ENCODE measurements around the gene BTBD19. TPM values are rescaled to one million over a fixed set of nuclear protein-coding genes. Genes with fewer than 3 reads are reported as not detected.

The BTBD19 gene
- total and polyA plus RNA-seq, 9 of the 15 experiments (the other 6 are each of a cell fraction or from before 2014, with no cell fraction given), result 0.22 to 2.0 (median 0.95) TPM

GRCh38 chr1:44819196-44819607 lies 10.9 kb downstream of the BTBD19 start:
- no peaks in the 10 kb centered on the region for H3K79me2 ChIP-seq (ENCODE audit: control insufficient read depth, insufficient read depth, low read length)
- 2% methylated on average over 13 of the region's 13 CpGs for whole genome bisulfite sequencing (ENCODE audit: insufficient coverage, low coverage, missing lambda C conversion rate)
- no peaks in the 10 kb centered on the region for H3K9me1 ChIP-seq (ENCODE audit: control insufficient read depth, insufficient read depth, low read length)
- intact Hi-C loops (cut with micrococcal nuclease), result loop anchor here (1.0 to 5.0 kb wide), 5 partner anchors 12 to 98 kb away; partner anchors contain the start of genes DYNLT4, PLK3 and RPS8
- in situ Hi-C loops (cut with MboI), result no loop called here
- H3K9me3 ChIP-seq (replicated peaks; ENCODE audit: control insufficient read depth, insufficient read depth, low read depth, low read length), result no peaks in the 10 kb centered on the region; the same call in 1 of the 2 replicates
- H3K4me1 ChIP-seq (replicated peaks in 1 of 2; ENCODE audit: control insufficient read depth in 2 of 2, insufficient read depth in 2 of 2, low read length in 2 of 2), result peaks cover 13 to 28% of the 10 kb centered on the region in 2 experiments
- no TSS peak for BruUV-seq (replicated peaks)
- peak in 2 of 4 experiments; percentile 45 to 52 for DNase-seq (ENCODE audit: extremely low read depth in 1 of 4, low spot score in 3 of 4)
- peak overlapping the region; percentile 24 for H3K4me3 ChIP-seq
- H2AFZ ChIP-seq (ENCODE audit: low read depth, low read length), result peak overlapping the region; percentile 70
- H3K27me3 ChIP-seq (ENCODE audit: control insufficient read depth in 2 of 2, insufficient read depth in 2 of 2, low read length in 2 of 2), result no peaks in the 10 kb centered on the region
- no peaks in the 10 kb centered on the region for H4K20me1 ChIP-seq (replicated peaks; ENCODE audit: control insufficient read depth, insufficient read depth, low read length)
- H3K4me2 ChIP-seq (ENCODE audit: insufficient read depth, low read length), result peak overlapping the region; percentile 72
- ChIA-PET POLR2A (interaction anchor here (0.6 to 9.2 kb wide), 106 partner anchors 13 to 1790 kb away, joined by 3 to 594 read pairs (median 5); partner anchors contain the start of genes AKR1A1, BEST4, BTBD19 and CCDC163), CTCF (ENCODE audit: low intra/inter-chr PET ratio) (no interaction called here)
- peak overlapping the region; percentile 100 for H3K27ac ChIP-seq (ENCODE audit: extremely low read depth, low read depth, low read length)
- ATAC-seq, result no peak
- peak overlapping the region in 1 of 2 experiments; percentile 98; a peak in 2 of 4 replicates for H3K9ac ChIP-seq (ENCODE audit: insufficient read depth in 1 of 2, low read depth in 2 of 2, low read length in 2 of 2)
- H3K36me3 ChIP-seq (ENCODE audit: control insufficient read depth, insufficient read depth, low read length), result no peaks in the 10 kb centered on the region
- no peak for FAIRE-seq
- no peak for TF ChIP-seq MAX (CRISPR knock-in tag; IDR thresholded peaks at IDR 0.05)
- TF ChIP-seq HNRNPUL1 (IDR thresholded peaks at IDR 0.05; ENCODE audit: low read length), result no peak
- no peak for TF ChIP-seq POU5F1 (IDR thresholded peaks at IDR 0.05; ENCODE audit: borderline replicate concordance, low read depth, low read length, partially characterized antibody)
- no peak; the same call in 1 of the 2 replicates for TF ChIP-seq ZNF511 (CRISPR knock-in tag; IDR thresholded peaks at IDR 0.05)
- peak in 1 of 2 experiments; percentile 62; a peak in 1 of 4 replicates for TF ChIP-seq RCOR1 (IDR thresholded peaks at IDR 0.05; ENCODE audit: borderline replicate concordance in 1 of 2, low read depth in 2 of 2, low read length in 2 of 2)
- no peak for TF ChIP-seq RFX1 (IDR thresholded peaks at IDR 0.05)
- TF ChIP-seq TEAD1 (CRISPR knock-in tag; IDR thresholded peaks at IDR 0.05), result 0 out of 4 replicates have a peak, but pooled peaks of 1 of the 2 experiments have one; percentile 3
- TF ChIP-seq SETDB1 (IDR thresholded peaks at IDR 0.05; ENCODE audit: low read length), result no peak
- no peak for TF ChIP-seq ESRRB (CRISPR knock-in tag; IDR thresholded peaks at IDR 0.05; ENCODE audit: borderline replicate concordance)
- TF ChIP-seq CHAMP1 (IDR thresholded peaks at IDR 0.05), result no peak
- no peak for TF ChIP-seq ZNF184 (CRISPR knock-in tag; IDR thresholded peaks at IDR 0.05)
- TF ChIP-seq SMARCB1 (IDR thresholded peaks at IDR 0.05; ENCODE audit: insufficient read length, low read depth), result no peak
- 0 out of 2 replicates have a peak, but pooled peaks have one; percentile 14 for TF ChIP-seq ZBTB49 (CRISPR knock-in tag; IDR thresholded peaks at IDR 0.05; ENCODE audit: borderline replicate concordance)
- TF ChIP-seq FOXO4 (CRISPR knock-in tag; IDR thresholded peaks at IDR 0.05), result no peak

Measured in K562 (cell line).